ENCODE measurements around the gene SPAAR.
"Not testable (repeated sequence)": the region's sequence is repeated elsewhere in the genome, so short reads cannot be mapped to it uniquely, and the experiment has no call there.

Gene SPAAR

DNA sequence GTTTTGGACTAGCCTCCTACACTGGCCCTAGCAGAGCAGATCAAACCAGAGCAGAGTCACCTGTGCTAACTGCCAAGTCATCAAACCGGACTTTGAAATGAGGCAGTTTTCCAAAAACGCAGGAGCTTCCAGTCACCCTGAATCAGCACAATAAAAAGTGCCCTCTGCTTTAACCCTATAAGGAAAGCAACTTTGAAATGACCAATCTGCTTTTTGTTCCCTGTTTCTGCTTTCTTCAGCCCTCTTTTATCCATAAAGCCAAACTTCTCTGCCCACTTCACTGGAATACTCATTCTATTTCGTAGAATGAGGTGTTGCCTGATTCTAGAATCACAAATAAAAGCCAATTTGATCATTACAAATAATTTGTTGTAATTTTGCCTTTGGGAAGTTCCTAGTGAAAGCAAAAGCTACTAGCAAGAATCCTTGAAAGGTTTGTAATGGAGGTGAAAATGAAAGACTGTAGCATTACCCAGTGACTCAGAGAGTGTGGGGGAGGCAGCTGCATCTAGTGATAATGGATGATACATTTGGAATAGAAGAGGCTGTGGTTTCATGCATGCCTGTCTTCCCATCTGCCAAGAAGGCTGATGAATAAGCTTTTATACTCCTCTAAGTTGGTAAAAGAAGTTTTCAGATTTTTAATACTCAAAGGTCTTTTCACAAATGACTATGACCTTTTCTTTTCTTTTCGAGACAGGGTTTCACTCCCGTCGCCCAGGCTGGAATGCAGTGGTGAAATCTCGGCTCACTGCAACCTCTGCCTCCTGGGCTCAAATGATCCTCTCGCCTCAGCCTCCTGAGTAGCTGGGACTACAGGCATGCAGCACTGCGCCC is 14.9 kb downstream of the SPAAR start:
- DNase-seq = no peak

DNA sequence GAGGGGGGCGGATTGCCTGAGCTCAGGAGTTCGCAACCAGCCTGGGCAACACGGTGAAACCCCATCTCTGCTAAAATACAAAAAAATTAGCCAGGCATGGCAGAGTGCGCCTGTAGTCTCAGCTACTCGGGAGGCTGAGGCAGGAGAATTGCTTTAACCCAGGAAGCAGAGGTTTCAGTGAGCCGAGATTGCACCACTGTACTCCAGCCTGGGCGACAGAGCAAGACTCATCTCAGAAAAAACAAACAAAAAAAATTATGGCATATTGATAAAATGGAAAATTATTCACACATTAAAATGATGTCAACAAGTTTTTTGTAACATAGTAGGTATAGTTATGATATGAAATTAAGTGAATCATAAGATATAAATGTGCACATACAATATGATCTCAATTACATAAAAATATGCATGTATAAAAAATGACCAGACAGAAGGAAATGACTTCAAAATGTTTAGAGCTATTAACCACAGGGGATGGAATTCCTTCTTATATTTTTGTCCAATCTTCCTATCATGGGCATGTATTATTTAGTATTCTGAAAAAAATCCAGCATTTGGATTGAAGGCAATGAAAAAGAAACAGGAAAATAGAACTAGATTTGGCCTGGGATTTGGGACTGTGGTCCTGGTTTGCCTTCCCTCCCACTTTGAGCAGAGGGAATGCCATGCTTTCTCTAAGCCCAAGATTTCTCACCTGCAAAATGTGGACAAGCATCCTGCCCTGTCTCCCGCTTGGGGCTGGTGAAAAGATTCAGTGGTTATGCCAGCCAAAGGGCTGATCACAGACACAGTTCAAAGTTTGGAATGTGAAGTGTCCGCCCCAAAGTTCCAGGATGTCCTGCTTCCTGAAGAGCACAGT is 19.5 kb downstream of the SPAAR start:
- no peak for DNase-seq

DNA sequence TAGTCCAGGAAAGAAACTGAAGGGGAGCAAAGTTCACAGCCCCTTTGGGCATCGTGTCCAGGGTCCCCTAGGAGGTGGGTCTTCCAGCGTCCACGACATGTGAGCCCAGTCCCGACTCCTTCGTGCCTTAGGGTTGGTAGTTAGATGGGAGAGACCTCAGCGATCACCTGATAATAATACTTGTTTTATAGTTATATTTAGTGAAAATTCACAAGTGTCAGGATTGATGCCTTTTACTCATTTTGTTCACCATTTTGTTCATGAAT is 20.1 kb downstream of the SPAAR start:
- no peak for DNase-seq

DNA sequence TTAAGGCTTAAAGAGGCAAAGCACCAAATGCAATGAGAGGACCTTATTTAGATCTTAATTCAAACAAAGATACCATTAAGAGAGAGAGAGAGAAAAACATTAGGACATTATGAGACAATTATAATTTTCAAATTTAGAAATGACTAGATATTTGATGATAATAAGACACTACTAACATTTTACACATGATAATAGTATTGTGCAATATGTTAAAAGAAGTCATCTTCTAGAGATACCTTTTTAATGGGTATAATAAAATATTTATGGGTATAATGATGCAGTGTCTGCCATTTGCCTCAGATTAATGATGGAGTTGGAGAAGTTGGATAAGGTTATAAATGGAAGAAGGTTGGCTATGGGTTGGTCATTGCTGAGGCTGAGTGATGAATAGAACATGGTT is 21.2 kb downstream of the SPAAR start:
- no peak for DNase-seq

DNA sequence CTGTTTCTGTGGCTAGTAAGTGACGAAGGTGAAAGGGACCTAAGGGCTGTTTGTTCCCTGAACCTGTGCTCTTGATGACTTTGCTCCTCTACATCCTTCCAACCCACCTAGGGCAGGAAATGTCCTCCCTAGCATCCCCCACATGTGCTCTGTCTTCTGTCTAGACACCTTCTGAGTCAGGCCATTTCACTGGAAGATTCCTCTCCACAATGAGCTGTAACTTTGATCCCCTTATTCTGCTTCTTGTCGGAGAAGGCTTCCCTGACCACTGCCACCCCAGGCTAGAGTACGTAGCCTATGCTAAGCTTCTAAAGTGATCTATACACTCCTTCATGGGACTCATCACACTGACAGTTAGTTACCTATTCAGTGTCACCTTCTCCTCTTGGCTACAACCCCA is 21.7 kb downstream of the SPAAR start:
- no peak for DNase-seq

DNA sequence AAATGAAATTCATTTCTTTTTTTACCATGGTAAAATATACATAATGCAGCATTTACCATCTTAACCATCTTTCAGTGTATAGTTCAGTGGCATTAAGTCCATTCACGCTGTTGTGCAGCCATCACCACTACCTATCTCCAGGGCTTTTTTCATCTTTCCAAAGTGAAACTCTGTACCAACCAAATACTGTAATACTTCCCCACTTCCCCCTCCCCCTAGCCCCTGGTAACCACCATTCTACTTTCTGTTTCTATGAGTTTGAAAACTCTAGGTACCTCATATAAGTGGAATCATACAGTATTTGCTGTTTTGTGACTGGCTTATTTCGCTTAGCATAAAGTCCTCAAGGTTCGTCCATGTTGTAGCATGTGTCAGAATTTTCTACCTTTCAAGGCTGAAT is 23.4 kb downstream of the SPAAR start:
- no peak for DNase-seq

DNA sequence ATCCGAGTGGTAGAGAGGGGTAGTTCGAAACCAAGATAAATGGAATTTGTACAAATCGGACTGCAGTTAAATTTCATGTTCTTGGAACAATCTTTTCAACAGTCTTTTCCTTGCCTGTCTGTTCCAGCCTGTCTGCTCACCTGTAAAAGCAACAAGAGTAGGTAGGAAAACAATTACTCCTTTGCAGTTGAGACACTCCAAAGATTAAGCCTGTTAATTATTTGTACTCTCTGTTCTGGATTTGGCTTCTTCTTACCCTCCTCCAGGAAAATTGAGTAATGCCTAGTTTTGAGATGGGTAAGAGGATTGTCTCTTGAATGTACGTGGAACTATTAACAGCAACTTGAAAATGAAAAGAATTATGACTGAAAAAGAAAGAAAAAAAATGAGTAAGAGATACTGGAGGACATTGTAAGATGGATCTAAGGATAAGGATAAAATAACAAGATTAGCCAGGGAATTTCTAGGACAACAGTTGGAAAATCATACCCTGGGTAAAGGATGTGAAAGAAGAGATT is 24.3 kb downstream of the SPAAR start:
- DNase-seq = no peak

DNA sequence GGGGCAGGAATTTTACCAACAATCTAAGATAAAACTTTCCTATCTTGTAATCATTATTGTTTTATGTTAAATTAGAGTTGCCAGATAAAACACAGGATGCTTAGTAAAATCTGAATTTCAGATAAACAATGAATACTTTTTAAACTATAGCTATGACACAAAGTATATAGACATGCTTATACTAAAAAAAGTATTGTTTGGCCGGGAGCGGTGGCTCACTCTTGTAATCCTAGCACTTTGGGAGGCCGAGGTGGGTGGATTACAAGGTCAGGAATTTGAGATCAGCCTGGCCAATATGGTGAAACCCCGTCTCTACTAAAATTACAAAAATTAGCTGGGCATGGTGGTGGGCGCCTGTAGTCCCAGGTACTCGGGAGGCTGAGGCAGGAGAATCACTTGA is 24.8 kb downstream of the SPAAR start:
- DNase-seq = not testable (repeated sequence)

DNA sequence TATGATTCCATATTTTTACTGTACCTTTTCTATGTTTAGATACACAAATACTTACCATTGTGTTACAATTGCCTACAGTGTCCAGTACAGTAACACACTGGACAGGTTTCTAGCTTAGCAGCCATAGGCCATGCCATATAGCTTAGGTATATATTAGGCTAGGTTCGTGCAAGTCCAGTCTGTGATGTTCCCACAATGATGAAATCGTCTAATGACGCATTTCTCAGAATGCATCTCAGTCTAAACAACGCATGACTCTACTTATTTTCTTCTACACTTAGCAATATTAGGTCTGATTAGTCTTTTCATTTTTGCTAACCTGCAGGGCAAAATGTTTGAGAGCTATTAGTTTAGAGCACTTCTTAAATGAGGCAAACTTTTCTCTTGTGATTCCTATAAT is 26.0 kb downstream of the SPAAR start:
- DNase-seq = no peak

DNA sequence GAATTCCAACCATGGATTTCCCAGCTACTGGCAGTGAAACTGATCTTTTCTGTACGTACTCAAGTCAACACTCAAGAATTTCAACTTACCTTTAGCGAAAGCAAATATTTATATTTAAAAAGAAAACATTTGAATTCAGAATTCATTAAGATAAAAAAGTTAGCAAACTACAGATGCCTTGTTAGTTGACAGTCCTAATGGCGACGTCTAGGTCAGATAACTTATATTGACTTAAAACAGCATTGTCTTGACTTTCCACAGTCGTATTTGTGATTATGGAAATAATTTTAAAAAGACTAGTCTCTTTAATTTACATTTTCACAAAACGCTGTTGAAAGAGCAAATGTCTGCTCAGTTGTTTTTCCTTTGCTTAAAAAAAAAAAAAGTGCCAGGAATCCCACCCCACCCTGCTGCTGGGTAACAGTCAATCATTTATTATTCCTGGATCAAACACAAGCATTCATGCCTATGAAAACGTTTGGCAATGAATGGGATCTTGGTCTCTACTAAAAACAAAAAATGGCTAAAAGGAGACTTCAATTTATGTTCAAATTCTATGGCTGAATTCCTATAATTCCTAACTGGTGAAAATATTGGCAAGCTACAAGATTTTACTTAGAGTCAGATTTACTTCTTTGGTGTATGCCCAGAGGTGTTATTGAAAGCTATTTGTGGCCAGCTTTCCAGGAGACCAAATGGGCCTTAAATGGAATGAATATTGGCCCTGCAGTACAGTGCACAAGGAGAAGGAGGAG is 26.6 kb downstream of the SPAAR start:
- DNase-seq = no peak

DNA sequence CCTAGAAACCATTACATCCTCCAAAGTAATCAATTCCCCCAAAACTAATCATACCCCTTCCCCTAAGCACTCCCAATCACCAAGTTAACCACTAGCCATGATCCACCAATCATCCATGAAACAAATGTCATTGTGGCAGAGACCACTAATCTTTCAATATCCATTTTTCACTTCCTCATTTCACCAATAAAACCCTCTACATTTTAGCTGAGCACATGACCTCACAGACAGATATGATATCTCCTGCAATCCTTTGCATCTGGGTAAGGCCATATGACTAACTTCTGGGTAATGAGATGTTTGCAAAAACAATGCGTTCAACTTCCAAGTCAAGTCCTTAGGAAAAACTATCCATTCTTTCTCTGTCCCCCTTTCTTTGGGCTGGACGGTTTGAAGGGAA is 27.9 kb downstream of the SPAAR start:
- no peak for DNase-seq

DNA sequence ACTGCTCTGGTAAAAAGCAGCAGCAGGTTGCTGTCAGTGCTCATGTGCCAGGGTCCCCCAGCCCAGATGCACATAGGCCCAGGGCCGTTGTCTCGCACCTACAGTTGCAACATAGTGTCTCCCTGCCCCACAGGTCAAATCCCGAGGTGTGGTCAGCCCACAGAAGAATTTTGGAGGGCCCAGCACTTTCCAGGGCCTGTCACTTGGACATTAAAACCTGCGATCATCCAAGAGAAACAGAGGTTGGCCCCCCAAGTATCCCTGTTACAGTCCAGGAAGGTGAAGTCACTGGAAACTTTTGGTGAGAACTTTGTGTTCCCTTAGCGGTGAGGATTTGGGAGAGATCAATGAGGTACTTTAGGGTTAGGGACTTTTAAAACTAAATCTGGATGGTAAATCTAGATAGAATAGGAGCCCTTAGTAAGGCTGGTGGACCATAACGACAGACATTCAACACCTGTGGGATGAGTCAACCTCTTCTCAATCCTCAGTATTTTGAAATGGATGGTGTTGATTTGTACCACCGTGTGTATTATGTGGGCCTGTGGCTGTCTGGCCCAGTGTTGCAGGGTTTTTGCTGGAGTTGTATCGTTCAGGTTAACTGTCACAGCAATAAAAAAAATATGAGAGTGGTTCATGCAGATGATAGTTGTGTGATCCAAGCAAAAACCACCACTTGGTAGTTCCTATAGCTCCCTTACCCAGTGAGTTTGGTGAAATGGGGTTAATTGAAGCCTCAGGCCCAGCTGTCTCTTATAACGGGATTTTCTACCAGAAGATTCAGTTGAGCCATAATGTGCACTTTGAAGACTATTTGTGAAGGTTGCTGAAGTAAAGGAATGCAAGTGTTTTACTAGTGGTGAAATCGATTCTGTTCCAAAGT is 29.4 kb downstream of the SPAAR start:
- no peak for DNase-seq

DNA sequence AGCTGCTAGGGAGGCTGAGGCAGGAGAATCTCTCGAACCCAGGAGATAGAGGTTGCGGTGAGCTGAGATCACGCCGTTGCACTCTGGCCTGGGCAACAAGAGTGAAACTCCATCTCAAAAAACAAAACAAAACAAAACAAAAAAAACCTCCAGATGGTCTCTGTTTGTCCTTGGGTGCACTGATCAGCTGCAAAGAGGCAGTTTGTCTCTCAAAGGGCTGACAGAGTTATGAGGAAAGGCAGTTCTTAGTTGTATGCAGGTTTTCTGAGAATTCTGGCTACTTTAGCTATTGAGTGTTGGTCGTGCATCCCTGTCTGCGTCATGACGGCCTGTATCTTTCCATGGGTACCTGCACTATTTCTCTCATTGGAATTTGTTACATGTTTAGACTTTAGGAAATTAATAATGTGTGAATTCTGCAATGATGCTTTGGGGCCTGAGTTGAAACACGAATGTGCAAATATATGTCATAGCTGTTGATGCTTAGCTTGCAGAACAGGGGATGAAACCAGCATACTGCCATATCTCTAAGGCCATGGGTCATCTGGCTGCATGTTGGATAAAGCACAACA is 30.5 kb downstream of the SPAAR start:
- no peak for DNase-seq

DNA sequence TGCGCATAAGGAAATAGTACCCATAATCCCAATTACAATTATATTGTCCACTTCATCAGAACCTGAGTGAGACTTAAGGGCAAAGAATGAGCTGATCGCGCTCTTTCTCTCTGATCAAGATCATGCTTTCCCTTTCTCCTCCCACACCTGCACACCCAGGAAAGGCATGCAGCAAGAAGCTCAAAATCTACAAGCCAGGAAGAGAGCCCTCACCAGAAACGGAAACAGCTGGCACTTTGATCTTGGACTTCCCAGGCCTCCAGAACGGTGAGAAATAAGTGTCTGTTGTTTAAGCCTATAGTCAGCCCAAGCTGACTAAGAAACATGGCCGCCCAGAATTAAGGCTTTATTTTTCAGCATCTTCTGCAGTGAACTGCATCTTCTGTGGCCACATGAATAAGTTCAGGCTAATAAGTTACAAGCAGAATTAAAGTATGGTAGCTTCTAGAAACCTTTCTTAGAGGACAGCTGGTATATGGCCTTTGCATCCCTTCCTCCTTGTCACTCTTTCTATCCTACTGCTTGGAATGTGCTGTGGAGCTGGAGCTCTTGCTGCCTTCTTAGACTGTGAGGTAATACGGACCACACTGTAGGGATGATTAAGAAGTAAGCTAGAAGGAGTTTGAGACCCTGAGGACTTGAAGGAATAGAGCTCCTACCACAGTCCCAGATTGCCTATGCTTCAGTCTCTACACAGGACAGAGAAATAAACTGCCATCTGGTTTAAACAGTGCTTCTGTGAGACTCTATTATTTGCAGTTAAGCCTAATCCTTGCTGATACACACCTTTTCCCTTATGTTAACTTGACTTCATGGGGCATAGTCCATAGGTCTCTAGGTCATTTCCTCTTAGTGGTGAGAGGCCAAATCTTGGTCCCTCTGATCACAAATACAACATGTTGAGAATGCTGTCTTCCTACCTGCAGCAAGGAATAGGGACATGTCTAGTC is 31.4 kb downstream of the SPAAR start:
- DNase-seq = no peak

DNA sequence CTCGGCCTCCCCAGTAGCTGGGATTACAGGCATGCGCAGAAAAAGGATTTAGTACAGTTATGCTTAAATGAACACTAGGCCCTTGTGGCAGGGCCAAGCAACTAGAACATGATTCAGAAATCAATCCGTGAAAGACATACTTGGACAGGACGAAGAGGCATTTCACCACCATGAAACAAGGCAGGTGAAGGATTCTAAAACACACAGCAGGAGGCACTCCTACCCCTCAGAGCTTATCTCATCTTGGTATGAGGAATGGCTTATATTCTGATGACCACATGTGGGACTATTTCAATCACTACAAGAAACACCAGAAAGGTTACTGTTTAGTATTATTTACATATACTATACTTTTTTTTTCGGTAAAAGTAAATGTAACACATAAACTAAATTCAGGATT is 33.0 kb downstream of the SPAAR start:
- no peak for DNase-seq

DNA sequence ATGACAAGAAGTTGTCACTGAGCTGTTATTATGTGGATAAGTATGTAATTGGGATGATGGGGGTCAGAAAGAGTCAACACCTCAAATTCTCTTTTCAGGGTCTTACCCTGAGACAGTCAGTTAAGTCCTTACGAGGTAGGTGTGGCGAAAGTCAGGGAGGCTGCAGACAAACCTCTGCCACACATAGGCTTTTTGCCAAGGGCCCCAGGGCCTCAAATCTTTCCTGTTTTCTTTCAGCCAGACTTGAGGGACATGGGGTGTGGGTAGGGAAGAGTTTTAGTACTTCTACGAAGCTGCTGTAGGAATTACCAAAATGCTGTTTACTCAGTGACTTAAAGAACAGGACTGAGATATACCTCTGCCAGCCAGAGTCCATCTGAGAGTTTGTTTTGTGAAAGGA is 34.9 kb downstream of the SPAAR start:
- DNase-seq = no peak

DNA sequence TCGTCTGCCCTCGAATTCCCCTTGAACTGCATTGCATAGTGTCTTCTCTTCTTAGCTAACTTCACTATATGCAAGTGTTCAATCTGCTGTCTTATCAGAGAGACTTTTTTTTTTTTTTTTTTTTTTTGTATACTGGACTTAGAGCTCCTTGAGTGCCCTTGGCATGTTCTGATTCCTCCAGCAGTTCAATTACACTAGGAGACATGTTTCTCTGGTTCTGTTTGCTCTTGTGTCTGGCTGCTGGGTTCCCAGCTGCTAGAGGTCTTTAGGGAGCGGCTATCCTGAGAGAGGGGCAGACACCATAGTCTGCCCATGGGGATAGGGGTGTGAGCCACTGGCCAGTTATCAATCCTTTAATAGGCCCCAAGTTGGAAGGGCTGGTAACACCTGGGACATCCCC is 35.6 kb downstream of the SPAAR start:
- no peak for DNase-seq

DNA sequence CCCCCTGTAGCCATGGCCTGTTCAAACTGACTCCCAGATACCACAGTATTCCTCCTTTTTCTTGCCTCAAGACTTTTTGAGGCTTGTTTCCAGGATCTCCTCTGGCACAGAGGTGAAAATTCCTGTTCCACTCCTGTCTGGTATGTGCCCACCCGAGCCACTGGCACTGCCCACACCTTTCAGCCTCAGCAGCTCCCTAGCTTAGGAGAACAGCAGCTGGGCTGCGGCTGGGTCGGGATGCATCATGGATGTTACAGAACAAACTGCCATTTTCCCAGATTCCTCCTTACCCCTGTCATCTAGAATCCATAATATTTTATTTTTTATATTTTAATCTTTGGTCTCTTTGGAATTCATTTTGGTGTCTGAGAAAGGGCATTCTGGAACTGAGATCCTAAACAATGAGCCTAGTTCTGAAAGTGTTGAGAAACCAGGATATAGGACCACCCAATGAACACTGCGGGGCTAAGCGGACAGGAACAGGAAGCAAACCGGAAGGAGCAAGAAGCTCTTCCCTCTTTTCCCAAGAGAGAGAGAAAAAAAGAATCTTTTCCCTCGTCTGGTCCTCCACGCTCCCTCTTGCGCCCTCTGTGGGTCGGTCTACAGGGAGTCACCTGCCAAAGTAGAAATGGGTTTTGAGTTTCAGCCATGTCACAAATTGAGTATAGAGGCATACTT is 36.2 kb downstream of the SPAAR start:
- peak; percentile 38 for DNase-seq

DNA sequence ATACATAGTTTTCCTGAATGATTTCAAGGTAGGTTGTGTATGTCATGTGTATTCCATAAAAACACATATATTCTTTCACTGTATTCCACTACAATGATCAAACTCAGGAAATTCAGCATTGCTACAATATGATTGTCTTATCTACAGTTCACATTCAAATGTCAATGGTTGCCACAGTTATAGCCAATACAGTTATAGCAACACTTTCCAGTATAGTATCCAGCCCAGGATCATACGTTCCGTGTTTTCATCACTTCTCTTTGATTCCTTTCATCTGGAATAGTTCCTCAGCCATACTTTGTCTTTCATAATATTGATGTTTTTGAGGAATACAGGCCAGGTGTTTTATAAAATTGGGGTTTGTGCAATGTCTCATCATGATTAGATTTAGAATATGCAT is 39.2 kb downstream of the SPAAR start:
- DNase-seq = no peak

DNA sequence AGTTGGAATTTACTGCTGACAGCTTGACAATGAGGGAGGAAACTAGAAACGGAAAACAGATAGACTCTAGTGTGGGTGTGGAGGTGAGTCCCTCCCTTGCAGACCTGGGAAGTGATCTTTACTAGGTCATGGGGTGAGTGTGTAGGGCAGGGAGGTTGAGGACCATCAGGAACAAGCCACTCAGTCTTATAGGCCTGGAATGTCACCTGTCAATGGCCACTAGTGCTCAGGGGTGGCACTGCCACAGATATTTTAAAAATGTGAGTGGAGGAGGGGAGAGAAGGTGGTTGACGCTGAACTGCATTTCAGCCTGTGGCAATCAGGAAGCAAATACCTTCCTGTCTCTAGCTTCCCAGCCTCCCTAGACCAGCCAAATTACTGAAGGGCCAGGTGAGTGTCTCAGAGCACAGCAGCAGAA is 39.6 kb downstream of the SPAAR start:
- no peak for DNase-seq

All from effector CD8-positive, alpha-beta T cell (primary cell).